Measurements from ENCODE around the gene PROSER3.

DNA sequence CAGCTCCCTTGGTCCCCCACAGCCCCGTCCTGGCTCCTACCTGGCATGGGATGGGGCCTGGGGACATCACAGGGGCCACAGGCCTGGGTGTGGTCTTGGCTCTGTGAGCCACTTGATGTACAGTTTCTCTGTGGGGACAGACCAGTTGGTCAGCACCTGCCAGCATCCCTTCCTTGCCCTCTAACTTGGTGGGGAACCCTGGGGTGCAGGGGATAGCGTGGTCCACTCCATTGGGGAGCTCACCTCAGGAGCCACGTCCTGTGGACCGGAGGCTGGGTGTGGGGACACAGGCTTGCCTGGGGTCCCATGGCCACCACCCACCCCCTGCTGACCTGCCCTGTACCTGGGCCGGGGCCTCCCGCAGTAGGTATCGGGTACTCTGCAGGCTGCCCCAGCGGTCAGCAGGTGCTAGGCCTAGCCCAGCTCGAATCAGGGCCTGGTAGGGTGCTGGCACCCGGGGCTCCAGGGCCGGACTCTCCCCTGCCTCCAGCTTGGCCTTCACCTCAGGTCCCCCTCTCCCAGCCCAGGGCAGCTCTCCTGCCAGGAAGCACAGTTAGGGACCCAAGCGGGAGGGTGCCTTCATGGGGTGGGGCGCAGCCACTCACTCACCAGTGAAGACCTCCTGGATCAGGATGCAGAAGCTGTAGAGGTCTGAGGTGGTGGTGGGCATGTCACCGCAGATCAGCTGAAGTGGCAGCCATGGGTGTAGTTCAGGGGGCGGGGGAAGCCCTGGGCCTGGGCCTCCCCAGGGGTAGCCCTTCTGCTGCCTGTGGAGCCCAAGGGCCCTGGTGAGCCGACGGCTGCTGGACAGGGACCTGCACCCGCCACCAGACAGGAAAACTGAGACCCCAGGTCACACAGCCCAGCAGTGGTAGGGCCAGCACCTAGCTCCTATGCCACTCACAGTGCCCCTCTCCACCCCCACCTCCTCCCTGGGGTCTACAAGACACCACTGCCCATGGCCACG lies 32.3 kb downstream of the PROSER3 start:
- TF ChIP-seq POLR2AphosphoS5 (IDR thresholded peaks at IDR 0.05; ENCODE audit: insufficient read depth in 1 of 2, low read depth in 1 of 2), result no peak
- TF ChIP-seq, protein P1, sequence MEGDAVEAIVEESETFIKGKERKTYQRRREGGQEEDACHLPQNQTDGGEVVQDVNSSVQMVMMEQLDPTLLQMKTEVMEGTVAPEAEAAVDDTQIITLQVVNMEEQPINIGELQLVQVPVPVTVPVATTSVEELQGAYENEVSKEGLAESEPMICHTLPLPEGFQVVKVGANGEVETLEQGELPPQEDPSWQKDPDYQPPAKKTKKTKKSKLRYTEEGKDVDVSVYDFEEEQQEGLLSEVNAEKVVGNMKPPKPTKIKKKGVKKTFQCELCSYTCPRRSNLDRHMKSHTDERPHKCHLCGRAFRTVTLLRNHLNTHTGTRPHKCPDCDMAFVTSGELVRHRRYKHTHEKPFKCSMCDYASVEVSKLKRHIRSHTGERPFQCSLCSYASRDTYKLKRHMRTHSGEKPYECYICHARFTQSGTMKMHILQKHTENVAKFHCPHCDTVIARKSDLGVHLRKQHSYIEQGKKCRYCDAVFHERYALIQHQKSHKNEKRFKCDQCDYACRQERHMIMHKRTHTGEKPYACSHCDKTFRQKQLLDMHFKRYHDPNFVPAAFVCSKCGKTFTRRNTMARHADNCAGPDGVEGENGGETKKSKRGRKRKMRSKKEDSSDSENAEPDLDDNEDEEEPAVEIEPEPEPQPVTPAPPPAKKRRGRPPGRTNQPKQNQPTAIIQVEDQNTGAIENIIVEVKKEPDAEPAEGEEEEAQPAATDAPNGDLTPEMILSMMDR (IDR thresholded peaks at IDR 0.05), result no peak
